Measurements from ENCODE around the gene KIAA1549. TPM values are rescaled to one million over a fixed set of nuclear protein-coding genes. Genes with fewer than 3 reads are reported as not detected.

The KIAA1549 gene
- polyA plus RNA-seq, 1 donor (not counting 4 experiments of a cell fraction or from before 2014, with no cell fraction given) = 1.1 TPM

DNA sequence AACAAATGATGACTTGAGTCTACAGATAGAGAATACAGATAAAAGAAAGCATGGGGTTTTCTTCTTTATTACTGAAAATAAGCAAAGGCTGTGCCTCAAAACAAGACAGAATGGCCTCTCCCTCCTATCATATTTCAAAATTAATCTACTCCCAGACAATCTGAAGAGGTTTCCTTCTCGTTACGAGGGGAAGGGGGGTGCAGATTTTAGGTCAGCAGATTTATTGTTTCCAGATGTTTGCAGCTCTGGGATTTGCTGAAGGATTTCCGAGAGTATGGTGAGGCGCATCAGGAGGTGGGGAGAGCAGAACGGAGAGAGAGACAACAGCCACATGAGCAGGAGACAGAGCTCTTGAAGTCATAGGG lies 89.8 kb downstream of the KIAA1549 start:
- dilution Hi-C loops (cut with MboI; ENCODE audit: extremely low pct_ligation_motif_present, low sequenced_read_pairs) = no loop called here
- no peak for FAIRE-seq
- H3K27me3 ChIP-seq (ENCODE audit: control insufficient read depth, extremely low read depth, insufficient read depth, low read length) = no peaks in the 10 kb centered on the region
- no peak overlapping the region for H3K27ac ChIP-seq (ENCODE audit: control insufficient read depth, insufficient read depth, low read length)
- H3K9ac ChIP-seq (ENCODE audit: control insufficient read depth, extremely low read depth, insufficient read depth, low read length) = no peak overlapping the region
- H4K20me1 ChIP-seq (ENCODE audit: control insufficient read depth, extremely low read depth, insufficient read depth, low read length) = no peaks in the 10 kb centered on the region
- H3K4me2 ChIP-seq (ENCODE audit: control insufficient read depth, extremely low read depth, insufficient read depth, low read depth, low read length) = no peak overlapping the region
- TF ChIP-seq, protein P1, sequence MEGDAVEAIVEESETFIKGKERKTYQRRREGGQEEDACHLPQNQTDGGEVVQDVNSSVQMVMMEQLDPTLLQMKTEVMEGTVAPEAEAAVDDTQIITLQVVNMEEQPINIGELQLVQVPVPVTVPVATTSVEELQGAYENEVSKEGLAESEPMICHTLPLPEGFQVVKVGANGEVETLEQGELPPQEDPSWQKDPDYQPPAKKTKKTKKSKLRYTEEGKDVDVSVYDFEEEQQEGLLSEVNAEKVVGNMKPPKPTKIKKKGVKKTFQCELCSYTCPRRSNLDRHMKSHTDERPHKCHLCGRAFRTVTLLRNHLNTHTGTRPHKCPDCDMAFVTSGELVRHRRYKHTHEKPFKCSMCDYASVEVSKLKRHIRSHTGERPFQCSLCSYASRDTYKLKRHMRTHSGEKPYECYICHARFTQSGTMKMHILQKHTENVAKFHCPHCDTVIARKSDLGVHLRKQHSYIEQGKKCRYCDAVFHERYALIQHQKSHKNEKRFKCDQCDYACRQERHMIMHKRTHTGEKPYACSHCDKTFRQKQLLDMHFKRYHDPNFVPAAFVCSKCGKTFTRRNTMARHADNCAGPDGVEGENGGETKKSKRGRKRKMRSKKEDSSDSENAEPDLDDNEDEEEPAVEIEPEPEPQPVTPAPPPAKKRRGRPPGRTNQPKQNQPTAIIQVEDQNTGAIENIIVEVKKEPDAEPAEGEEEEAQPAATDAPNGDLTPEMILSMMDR (optimal IDR thresholded peaks at IDR 0.05 in 1 of 3, IDR thresholded peaks at IDR 0.05 in 1 of 3, conservative IDR thresholded peaks at IDR 0.05 in 1 of 3; ENCODE audit: extremely low read depth in 1 of 3, insufficient read depth in 2 of 3, low read length in 3 of 3) = no peak
- TF ChIP-seq EZH2 (IDR thresholded peaks at IDR 0.05; ENCODE audit: low read length) = no peak
- H3K79me2 ChIP-seq (ENCODE audit: control insufficient read depth, insufficient read depth, low read length) = no peaks in the 10 kb centered on the region
- H3K9me3 ChIP-seq (ENCODE audit: control insufficient read depth, low read depth, low read length) = no peaks in the 10 kb centered on the region
- no peaks in the 10 kb centered on the region for H3K9me1 ChIP-seq (ENCODE audit: control insufficient read depth, extremely low read depth, insufficient read depth, low read length)
- H3K4me1 ChIP-seq (ENCODE audit: control insufficient read depth, extremely low read depth, insufficient read depth, low read length) = no peaks in the 10 kb centered on the region
- no peak for DNase-seq (ENCODE audit: low read depth, low spot score)
- H2AFZ ChIP-seq (ENCODE audit: control insufficient read depth, low read length) = no peak overlapping the region
- no peak overlapping the region for H3K4me3 ChIP-seq (ENCODE audit: control insufficient read depth in 2 of 3, extremely low read depth in 1 of 3, insufficient read depth in 2 of 3, low read depth in 1 of 3, low read length in 3 of 3)
- no peaks in the 10 kb centered on the region for H3K36me3 ChIP-seq (ENCODE audit: control insufficient read depth in 2 of 2, extremely low read depth in 1 of 2, insufficient read depth in 2 of 2, low read length in 2 of 2)

DNA sequence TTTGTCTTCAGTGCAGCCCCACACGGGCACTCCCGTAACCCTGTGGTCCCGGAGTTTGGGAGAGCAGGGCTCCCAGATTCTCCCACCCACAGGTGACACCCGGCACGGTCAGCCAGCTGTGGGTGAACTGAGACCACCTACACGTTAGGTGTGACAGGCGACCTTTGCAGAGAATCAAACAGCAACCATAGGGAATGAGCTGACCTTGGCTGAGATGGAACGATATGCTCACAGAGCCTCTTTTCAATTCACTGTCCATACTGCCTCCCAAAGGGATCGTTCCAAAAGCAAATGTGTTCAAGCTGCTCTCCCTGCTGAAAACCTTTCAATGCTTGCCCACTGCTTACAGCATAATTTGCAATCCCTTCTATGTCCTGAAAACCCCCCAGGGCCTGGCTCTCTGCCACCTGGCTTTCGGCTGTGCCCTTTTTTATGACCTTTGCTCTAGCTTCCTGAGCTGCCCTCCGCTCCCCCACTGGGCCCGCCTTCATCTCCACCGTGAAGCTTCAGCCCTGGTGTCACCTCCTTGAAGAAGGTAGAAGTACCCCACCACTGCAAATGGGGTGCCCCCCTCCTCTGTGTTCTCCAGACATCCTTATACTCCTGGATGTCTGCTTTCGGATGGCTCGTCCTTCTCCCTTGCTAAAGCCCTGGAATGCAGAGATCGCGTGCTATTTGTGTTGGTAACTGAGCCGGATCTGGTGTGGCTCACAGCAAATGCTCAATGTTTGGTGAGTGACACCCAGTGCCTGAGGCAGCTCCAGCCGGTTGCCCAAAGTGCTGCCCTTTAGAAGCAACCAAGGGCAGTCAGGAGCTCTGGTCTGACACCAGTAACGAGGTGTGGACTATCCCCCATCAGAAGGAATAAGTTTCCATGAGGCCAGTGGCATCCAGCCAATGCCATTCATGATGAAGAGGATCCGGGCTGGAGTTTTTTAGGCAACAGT lies 90.4 kb downstream of the KIAA1549 start:
- no peaks in the 10 kb centered on the region for H3K9me1 ChIP-seq (ENCODE audit: control insufficient read depth, extremely low read depth, insufficient read depth, low read length)
- H3K4me1 ChIP-seq (ENCODE audit: control insufficient read depth, extremely low read depth, insufficient read depth, low read length) = no peaks in the 10 kb centered on the region
- no peak overlapping the region for H3K4me2 ChIP-seq (ENCODE audit: control insufficient read depth, extremely low read depth, insufficient read depth, low read depth, low read length)
- dilution Hi-C loops (cut with MboI; ENCODE audit: extremely low pct_ligation_motif_present, low sequenced_read_pairs) = no loop called here
- no peak overlapping the region for H2AFZ ChIP-seq (ENCODE audit: control insufficient read depth, low read length)
- no peak overlapping the region for H3K9ac ChIP-seq (ENCODE audit: control insufficient read depth, extremely low read depth, insufficient read depth, low read length)
- no peak overlapping the region for H3K4me3 ChIP-seq (ENCODE audit: control insufficient read depth in 2 of 3, extremely low read depth in 1 of 3, insufficient read depth in 2 of 3, low read depth in 1 of 3, low read length in 3 of 3)
- no peak overlapping the region for H3K27ac ChIP-seq (ENCODE audit: control insufficient read depth, insufficient read depth, low read length)
- FAIRE-seq = no peak
- no peak for DNase-seq (ENCODE audit: low read depth, low spot score)
- no peaks in the 10 kb centered on the region for H3K36me3 ChIP-seq (ENCODE audit: control insufficient read depth in 2 of 2, extremely low read depth in 1 of 2, insufficient read depth in 2 of 2, low read length in 2 of 2)
- H3K27me3 ChIP-seq (ENCODE audit: control insufficient read depth, extremely low read depth, insufficient read depth, low read length) = no peaks in the 10 kb centered on the region
- no peaks in the 10 kb centered on the region for H3K9me3 ChIP-seq (ENCODE audit: control insufficient read depth, low read depth, low read length)
- no peak for TF ChIP-seq EZH2 (IDR thresholded peaks at IDR 0.05; ENCODE audit: low read length)
- TF ChIP-seq, protein P1 (optimal IDR thresholded peaks at IDR 0.05 in 1 of 3, IDR thresholded peaks at IDR 0.05 in 1 of 3, conservative IDR thresholded peaks at IDR 0.05 in 1 of 3; ENCODE audit: extremely low read depth in 1 of 3, insufficient read depth in 2 of 3, low read length in 3 of 3) = no peak
- H4K20me1 ChIP-seq (ENCODE audit: control insufficient read depth, extremely low read depth, insufficient read depth, low read length) = no peaks in the 10 kb centered on the region
- no peaks in the 10 kb centered on the region for H3K79me2 ChIP-seq (ENCODE audit: control insufficient read depth, insufficient read depth, low read length)

All from keratinocyte (primary cell).